A549 (cell line): ENCODE data around the gene PLAC8L1.

Source experiments
- EP300 ChIP-seq, 2 experiments: fragments of >200 bp; sonication (Bioruptor Twin); formaldehyde crosslinking; IDR thresholded peaks; 2 replicates in 1 of 2; 3 replicates in 1 of 2; pipeline ENCODE4 v1.6.1; 2016 to 2017
- ESRRA ChIP-seq: fragments of 150-350 bp; IDR thresholded peaks from 2 replicates; pipeline ENCODE4 v1.6.1; 2014; ENCODE audit warnings: mild to moderate bottlenecking, low read length, borderline replicate concordance
- POLR2A ChIP-seq: IDR thresholded peaks from 2 replicates; pipeline ENCODE4 v1.6.1; 2012; ENCODE audit warnings: mild to moderate bottlenecking, low read length
- RNF2 ChIP-seq: fragments of 200-600 bp; sonication (generic); IDR thresholded peaks from 2 replicates; pipeline ENCODE4 v1.6.1; 2016; ENCODE audit warnings: low read depth, mild to moderate bottlenecking, antibody characterized with exemption, moderate library complexity, borderline replicate concordance
- TF ChIP-seq, protein P1 (sequence below): fragments of >200 bp; sonication (Bioruptor Twin); formaldehyde crosslinking; IDR thresholded peaks from 3 replicates; pipeline ENCODE4 v1.5.1; 2016
- TF ChIP-seq, protein P2 (sequence below): fragments of 200-600 bp; sonication (generic); IDR thresholded peaks from 2 replicates; pipeline ENCODE4 v1.6.1; 2016; ENCODE audit warnings: antibody characterized with exemption, mild to moderate bottlenecking, moderate library complexity

DNA sequence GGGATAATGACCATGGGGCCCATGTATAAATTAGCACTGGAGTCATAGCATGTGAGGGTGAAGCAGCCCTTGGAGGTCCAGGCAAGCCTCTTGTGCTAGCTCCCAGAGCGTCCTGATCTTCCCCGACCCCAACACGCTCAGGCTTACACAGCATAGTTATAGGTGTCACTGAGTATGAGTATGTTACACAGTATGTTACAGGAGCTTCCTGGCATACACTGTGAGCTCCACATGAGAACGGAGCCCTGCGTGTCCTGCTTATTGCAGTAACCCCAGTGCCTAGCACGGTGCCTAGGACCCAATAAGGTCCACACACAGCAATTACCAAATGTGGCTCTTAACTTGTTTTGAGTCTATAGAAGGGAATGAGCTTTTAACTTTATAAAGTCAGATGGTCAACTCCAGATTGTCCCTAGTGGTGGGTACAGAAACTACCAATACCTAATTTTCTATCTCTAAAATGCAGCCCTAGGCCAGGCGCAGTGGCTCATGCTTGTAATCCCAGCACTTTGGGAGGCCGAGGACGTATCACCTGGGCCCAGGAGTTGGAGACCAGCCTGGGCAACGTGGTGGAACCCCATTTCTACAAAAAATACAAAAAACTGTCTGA is 64.1 kb downstream of the PLAC8L1 start:
- TF ChIP-seq RNF2 (no peak), EP300 (IDR thresholded peaks at IDR 0.05) (no peak), ESRRA (no peak), POLR2A (no peak)
- TF ChIP-seq, protein P1, sequence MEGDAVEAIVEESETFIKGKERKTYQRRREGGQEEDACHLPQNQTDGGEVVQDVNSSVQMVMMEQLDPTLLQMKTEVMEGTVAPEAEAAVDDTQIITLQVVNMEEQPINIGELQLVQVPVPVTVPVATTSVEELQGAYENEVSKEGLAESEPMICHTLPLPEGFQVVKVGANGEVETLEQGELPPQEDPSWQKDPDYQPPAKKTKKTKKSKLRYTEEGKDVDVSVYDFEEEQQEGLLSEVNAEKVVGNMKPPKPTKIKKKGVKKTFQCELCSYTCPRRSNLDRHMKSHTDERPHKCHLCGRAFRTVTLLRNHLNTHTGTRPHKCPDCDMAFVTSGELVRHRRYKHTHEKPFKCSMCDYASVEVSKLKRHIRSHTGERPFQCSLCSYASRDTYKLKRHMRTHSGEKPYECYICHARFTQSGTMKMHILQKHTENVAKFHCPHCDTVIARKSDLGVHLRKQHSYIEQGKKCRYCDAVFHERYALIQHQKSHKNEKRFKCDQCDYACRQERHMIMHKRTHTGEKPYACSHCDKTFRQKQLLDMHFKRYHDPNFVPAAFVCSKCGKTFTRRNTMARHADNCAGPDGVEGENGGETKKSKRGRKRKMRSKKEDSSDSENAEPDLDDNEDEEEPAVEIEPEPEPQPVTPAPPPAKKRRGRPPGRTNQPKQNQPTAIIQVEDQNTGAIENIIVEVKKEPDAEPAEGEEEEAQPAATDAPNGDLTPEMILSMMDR = peak; percentile 29; the same call in 1 of the 3 replicates
- TF ChIP-seq, protein P2, sequence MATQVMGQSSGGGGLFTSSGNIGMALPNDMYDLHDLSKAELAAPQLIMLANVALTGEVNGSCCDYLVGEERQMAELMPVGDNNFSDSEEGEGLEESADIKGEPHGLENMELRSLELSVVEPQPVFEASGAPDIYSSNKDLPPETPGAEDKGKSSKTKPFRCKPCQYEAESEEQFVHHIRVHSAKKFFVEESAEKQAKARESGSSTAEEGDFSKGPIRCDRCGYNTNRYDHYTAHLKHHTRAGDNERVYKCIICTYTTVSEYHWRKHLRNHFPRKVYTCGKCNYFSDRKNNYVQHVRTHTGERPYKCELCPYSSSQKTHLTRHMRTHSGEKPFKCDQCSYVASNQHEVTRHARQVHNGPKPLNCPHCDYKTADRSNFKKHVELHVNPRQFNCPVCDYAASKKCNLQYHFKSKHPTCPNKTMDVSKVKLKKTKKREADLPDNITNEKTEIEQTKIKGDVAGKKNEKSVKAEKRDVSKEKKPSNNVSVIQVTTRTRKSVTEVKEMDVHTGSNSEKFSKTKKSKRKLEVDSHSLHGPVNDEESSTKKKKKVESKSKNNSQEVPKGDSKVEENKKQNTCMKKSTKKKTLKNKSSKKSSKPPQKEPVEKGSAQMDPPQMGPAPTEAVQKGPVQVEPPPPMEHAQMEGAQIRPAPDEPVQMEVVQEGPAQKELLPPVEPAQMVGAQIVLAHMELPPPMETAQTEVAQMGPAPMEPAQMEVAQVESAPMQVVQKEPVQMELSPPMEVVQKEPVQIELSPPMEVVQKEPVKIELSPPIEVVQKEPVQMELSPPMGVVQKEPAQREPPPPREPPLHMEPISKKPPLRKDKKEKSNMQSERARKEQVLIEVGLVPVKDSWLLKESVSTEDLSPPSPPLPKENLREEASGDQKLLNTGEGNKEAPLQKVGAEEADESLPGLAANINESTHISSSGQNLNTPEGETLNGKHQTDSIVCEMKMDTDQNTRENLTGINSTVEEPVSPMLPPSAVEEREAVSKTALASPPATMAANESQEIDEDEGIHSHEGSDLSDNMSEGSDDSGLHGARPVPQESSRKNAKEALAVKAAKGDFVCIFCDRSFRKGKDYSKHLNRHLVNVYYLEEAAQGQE = no peak
